Measurements from ENCODE around the gene TRMT61B. TPM values are rescaled to one million over a fixed set of nuclear protein-coding genes. Genes with fewer than 3 reads are reported as not detected.

The TRMT61B gene
- total and polyA plus RNA-seq, 2 donors from 2014 or later, result 14.4 to 18.4 TPM

DNA sequence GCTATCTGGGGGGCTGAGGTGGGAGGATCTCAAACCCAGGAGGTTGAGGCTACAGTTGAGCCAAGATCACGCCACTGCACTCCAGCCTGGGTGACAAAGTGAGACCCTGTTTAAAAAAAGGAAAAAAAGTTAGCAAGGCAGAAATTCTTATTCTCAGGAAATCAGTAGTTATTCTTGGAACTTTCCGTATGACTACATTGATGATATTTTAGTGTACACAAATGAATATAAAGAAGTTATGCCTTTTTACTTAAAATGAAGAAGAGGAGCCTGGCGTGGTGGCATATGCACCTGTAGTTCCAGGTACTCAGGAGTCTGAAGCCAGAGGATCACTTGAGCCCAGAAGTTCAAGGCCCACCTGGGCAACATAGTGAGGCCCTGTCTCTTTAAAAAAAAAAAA is 52.1 kb downstream of the TRMT61B start:
- H3K9ac ChIP-seq (ENCODE audit: low read length in 3 of 3), result no peak overlapping the region
- no peak overlapping the region for H3K4me3 ChIP-seq (ENCODE audit: low read length in 3 of 3)
- no peaks in the 10 kb centered on the region for H3K36me3 ChIP-seq (ENCODE audit: control insufficient read depth in 2 of 3, insufficient read depth in 3 of 3, low read length in 3 of 3)
- no peaks in the 10 kb centered on the region for H3K27me3 ChIP-seq (ENCODE audit: control insufficient read depth, insufficient read depth, low read length)
- no peaks in the 10 kb centered on the region for H3K4me1 ChIP-seq (ENCODE audit: control insufficient read depth in 2 of 3, insufficient read depth in 2 of 3, low read depth in 1 of 3, low read length in 3 of 3)
- TF ChIP-seq, protein P1, sequence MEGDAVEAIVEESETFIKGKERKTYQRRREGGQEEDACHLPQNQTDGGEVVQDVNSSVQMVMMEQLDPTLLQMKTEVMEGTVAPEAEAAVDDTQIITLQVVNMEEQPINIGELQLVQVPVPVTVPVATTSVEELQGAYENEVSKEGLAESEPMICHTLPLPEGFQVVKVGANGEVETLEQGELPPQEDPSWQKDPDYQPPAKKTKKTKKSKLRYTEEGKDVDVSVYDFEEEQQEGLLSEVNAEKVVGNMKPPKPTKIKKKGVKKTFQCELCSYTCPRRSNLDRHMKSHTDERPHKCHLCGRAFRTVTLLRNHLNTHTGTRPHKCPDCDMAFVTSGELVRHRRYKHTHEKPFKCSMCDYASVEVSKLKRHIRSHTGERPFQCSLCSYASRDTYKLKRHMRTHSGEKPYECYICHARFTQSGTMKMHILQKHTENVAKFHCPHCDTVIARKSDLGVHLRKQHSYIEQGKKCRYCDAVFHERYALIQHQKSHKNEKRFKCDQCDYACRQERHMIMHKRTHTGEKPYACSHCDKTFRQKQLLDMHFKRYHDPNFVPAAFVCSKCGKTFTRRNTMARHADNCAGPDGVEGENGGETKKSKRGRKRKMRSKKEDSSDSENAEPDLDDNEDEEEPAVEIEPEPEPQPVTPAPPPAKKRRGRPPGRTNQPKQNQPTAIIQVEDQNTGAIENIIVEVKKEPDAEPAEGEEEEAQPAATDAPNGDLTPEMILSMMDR (IDR thresholded peaks at IDR 0.05; ENCODE audit: borderline replicate concordance, extremely low read depth, insufficient read depth), result no peak
- no peak for DNase-seq
- no peak overlapping the region for H3K27ac ChIP-seq (ENCODE audit: low read depth in 2 of 2, low read length in 2 of 2)
- intact Hi-C loops (cut with DNase I), result no loop called here
- H3K9me3 ChIP-seq (ENCODE audit: control insufficient read depth in 2 of 3, insufficient read depth in 1 of 3, low read length in 3 of 3), result no peaks in the 10 kb centered on the region
- FAIRE-seq, result no peak

DNA sequence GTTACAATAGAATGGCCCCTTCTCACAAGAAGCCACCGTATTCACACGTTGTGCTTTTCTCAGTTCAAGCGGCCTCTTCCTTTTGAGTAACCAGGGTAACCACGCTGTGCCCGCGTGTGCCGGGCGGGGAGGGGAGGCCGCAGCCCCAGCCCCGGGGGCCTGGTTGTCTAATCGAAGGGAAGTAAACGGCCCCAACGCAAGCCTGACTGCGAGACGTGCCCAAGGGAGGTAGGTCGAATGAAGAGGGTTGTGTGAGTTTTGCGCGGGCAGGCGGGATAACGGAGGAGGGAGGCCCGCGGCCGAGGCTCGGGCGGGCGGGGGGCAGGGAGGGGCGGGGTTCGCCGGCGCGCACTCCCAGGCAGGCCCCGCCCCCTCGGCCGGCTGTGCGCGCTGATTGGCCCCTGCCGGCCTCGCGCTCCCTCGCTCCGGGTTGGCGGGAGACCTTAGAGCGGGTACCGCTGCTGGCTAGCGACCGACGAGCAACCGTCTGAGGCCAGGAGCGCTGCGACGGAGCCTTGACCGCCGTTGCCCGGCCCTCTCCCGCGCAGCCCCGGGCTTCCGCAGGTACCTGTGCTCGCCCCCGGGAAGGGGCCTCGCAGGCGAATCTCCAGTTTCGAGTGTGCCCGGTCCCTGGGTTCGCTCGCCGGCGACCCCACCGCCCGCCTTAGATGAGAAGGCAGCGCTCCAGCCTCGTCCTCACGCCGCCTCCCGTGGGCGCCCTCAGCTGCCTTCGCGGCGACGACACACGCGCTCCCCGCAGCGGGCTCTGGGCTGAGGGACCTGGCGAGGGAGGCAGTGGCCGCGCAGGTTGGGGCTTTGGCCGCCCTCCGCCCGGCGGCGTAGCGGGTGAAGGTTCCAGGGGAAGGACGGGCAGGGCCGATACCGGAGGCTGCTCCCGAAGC is 59.5 kb downstream of the TRMT61B start, which contains the start of gene SPDYA:
Gene SPDYA, plus strand, starts transcription at position 451 of the 902 bp plus-strand sequence. CDS start 5,181 bp downstream, outside the sequence.
- no peak for FAIRE-seq
- H3K9ac ChIP-seq (ENCODE audit: low read length in 3 of 3), result peak within 1 kb of the TSS in 1 of 3 donors; percentile 37
- no peak within 1 kb of the TSS for H3K27ac ChIP-seq (ENCODE audit: low read depth in 2 of 2, low read length in 2 of 2)
- H3K36me3 ChIP-seq (ENCODE audit: control insufficient read depth in 2 of 3, insufficient read depth in 3 of 3, low read length in 3 of 3), result no peaks in the 10 kb centered on the region
- peak; percentile 70 to 89 (median 82) for DNase-seq
- H3K27me3 ChIP-seq (ENCODE audit: control insufficient read depth, insufficient read depth, low read length), result no peaks in the 10 kb centered on the region
- TF ChIP-seq, protein P1 (IDR thresholded peaks at IDR 0.05; ENCODE audit: borderline replicate concordance, extremely low read depth, insufficient read depth), result no peak
- H3K4me3 ChIP-seq (ENCODE audit: low read length in 3 of 3), result peak within 1 kb of the TSS in 2 of 3 donors; percentile 39 to 59
- intact Hi-C loops (cut with DNase I), result no loop called here
- no peaks in the 10 kb centered on the region for H3K9me3 ChIP-seq (ENCODE audit: control insufficient read depth in 2 of 3, insufficient read depth in 1 of 3, low read length in 3 of 3)
- peaks cover 0 to 7% (median 0%) of the 10 kb centered on the region in 3 donors for H3K4me1 ChIP-seq (ENCODE audit: control insufficient read depth in 2 of 3, insufficient read depth in 2 of 3, low read depth in 1 of 3, low read length in 3 of 3)

DNA sequence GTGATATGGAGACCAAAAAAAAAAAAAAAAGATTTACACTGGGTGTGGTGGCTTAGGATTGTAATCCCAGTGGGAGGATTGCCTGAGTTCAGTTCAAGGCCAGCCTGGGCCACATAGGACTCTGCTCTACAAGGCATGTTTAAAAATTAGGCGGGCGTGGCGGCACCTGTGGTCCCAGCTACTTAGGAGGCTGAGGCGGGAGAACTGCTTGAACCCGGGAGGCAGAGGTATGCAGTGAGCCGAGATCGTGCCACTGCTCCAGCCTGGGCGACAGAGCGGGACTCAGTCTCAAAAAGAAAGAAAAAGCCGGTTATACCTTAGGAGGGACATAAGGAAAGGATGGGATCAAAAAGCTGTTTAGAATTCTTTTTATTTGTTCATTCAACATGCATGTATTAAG is 60.2 kb downstream of the TRMT61B start:
- TF ChIP-seq, protein P1 (IDR thresholded peaks at IDR 0.05; ENCODE audit: borderline replicate concordance, extremely low read depth, insufficient read depth), result no peak
- H3K4me3 ChIP-seq (ENCODE audit: low read length in 3 of 3), result peak overlapping the region in 1 of 3 donors; percentile 59
- FAIRE-seq (no peak), DNase-seq (peak in 1 of 5 donors; percentile 45)
- intact Hi-C loops (cut with DNase I), result no loop called here
- no peaks in the 10 kb centered on the region for H3K9me3 ChIP-seq (ENCODE audit: control insufficient read depth in 2 of 3, insufficient read depth in 1 of 3, low read length in 3 of 3)
- no peaks in the 10 kb centered on the region for H3K36me3 ChIP-seq (ENCODE audit: control insufficient read depth in 2 of 3, insufficient read depth in 3 of 3, low read length in 3 of 3)
- peaks cover 0 to 7% (median 0%) of the 10 kb centered on the region in 3 donors for H3K4me1 ChIP-seq (ENCODE audit: control insufficient read depth in 2 of 3, insufficient read depth in 2 of 3, low read depth in 1 of 3, low read length in 3 of 3)
- H3K27ac ChIP-seq (ENCODE audit: low read depth in 2 of 2, low read length in 2 of 2), result no peak overlapping the region
- peak overlapping the region in 1 of 3 donors; percentile 37 for H3K9ac ChIP-seq (ENCODE audit: low read length in 3 of 3)
- H3K27me3 ChIP-seq (ENCODE audit: control insufficient read depth, insufficient read depth, low read length), result no peaks in the 10 kb centered on the region

Measured in kidney (tissue), 14 donors.